OCI-LY7 (cell line): Measurements from ENCODE around the gene MANBA. TPM values are rescaled to one million over a fixed set of nuclear protein-coding genes. Genes with fewer than 3 reads are reported as not detected.

Experiments used
- BruUV-seq: library from RNA; stranded (reverse); fragments of 400-500 nt; replicated peaks from 2 replicates; lab custom pipeline; 2021; lab: Mats Ljungman, UMichigan
- CTCF ChIA-PET: fragments of 300-600 bp; sonication (Branson Sonifier 250); formaldehyde crosslinking; loops from one replicate; lab custom pipeline; 2022; ENCODE audit warnings: antibody characterized with exemption; ENCODE audit not compliant: unreplicated experiment; lab: Charles Lee
- POLR2A ChIA-PET: fragments of 300-600 bp; sonication (Branson Sonifier 250); formaldehyde crosslinking; loops from one replicate; lab custom pipeline; 2022; ENCODE audit warnings: antibody characterized with exemption; lab: Charles Lee
- DNase-seq: peaks from one replicate; pipeline ENCODE4 v3.0.0-alpha.2; 2015; ENCODE audit warnings: low spot score
- H2AFZ ChIP-seq: fragments of 200-600 bp; sonication (generic), shearing (Covaris generic); 2 replicates; pipeline ENCODE4 v1.6.1; 2014; ENCODE audit warnings: mild to moderate bottlenecking, antibody characterized with exemption, low read length, moderate library complexity
- H3K27ac ChIP-seq: fragments of 200-600 bp; sonication (generic); 2 replicates; pipeline ENCODE4 v1.5.1; 2014; ENCODE audit warnings: mixed run types, low read depth, mild to moderate bottlenecking, moderate library complexity, low read length, inconsistent platforms; ENCODE audit not compliant: poor library complexity, severe bottlenecking
- H3K36me3 ChIP-seq: fragments of 200-600 bp; sonication (generic); 2 replicates; pipeline ENCODE4 v1.6.1; 2014; ENCODE audit warnings: mild to moderate bottlenecking, antibody characterized with exemption, low read length, moderate library complexity, mixed read lengths; ENCODE audit not compliant: insufficient read depth
- H3K4me1 ChIP-seq: fragments of 200-600 bp; sonication (generic); 2 replicates; pipeline ENCODE4 v1.5.1; 2014; ENCODE audit warnings: mild to moderate bottlenecking, low read length; ENCODE audit not compliant: insufficient read depth, poor library complexity, severe bottlenecking
- H3K4me2 ChIP-seq: fragments of 200-600 bp; sonication (generic); 2 replicates; pipeline ENCODE4 v1.6.1; 2014; ENCODE audit warnings: mild to moderate bottlenecking, low read length
- H3K4me3 ChIP-seq: fragments of 200-600 bp; sonication (generic); 2 replicates; pipeline ENCODE4 v1.5.1; 2014; ENCODE audit warnings: mild to moderate bottlenecking, low read depth, low read length; ENCODE audit not compliant: poor library complexity, severe bottlenecking
- H3K79me2 ChIP-seq: fragments of 200-600 bp; sonication (generic); 2 replicates; pipeline ENCODE4 v1.6.1; 2016; ENCODE audit warnings: low read depth, mild to moderate bottlenecking, low read length, moderate library complexity, mixed read lengths; ENCODE audit not compliant: insufficient read depth
- H3K9me2 ChIP-seq: fragments of 200-600 bp; sonication (generic); 2 replicates; pipeline ENCODE4 v1.6.1; 2016; ENCODE audit warnings: mild to moderate bottlenecking, low read length, mixed read lengths; ENCODE audit not compliant: insufficient read depth
- H3K9me3 ChIP-seq: fragments of 200-600 bp; sonication (generic); 2 replicates; pipeline ENCODE4 v1.6.1; 2014; ENCODE audit warnings: mild to moderate bottlenecking, mixed run types, low read length, mixed read lengths
- H4K20me1 ChIP-seq: fragments of 200-600 bp; sonication (generic); 2 replicates; pipeline ENCODE4 v1.6.1; 2014; ENCODE audit warnings: mild to moderate bottlenecking, antibody characterized with exemption, low read length, moderate library complexity, mixed read lengths; ENCODE audit not compliant: insufficient read depth
- EZH2phosphoT487 ChIP-seq: fragments of 200-600 bp; sonication (generic); IDR thresholded peaks from 2 replicates; pipeline ENCODE4 v1.6.1; 2018; ENCODE audit warnings: low read depth, borderline replicate concordance, mild to moderate bottlenecking, mixed run types, antibody characterized with exemption, low read length, moderate library complexity, mixed read lengths
- intact Hi-C: fragments of 100-400 bp; cut with micrococcal nuclease; formaldehyde crosslinking; loops from one replicate; pipeline ENCODE4 v1.10.0; 2022; ENCODE audit not compliant: unreplicated experiment
- total RNA-seq, 2 experiments: library from RNA; depleted of rRNA in 1 of 2; stranded (reverse); fragments of >200 nt in 1 of 2; shearing (Covaris generic) in 1 of 2; gene quantifications; 2 replicates each; pipeline ENCODE4 v1.2.3, GENCODE V29; 2014 to 2022
- TF ChIP-seq, protein P1 (sequence below): fragments of 200-600 bp; sonication (generic); conservative IDR thresholded peaks from 2 replicates; pipeline ENCODE4 v1.5.1; 2014; ENCODE audit warnings: mild to moderate bottlenecking, antibody characterized with exemption, low read length, moderate library complexity, mixed read lengths

The MANBA gene
- total RNA-seq, 2 experiments from 2014 or later, result 22.8 to 30.0 TPM

DNA sequence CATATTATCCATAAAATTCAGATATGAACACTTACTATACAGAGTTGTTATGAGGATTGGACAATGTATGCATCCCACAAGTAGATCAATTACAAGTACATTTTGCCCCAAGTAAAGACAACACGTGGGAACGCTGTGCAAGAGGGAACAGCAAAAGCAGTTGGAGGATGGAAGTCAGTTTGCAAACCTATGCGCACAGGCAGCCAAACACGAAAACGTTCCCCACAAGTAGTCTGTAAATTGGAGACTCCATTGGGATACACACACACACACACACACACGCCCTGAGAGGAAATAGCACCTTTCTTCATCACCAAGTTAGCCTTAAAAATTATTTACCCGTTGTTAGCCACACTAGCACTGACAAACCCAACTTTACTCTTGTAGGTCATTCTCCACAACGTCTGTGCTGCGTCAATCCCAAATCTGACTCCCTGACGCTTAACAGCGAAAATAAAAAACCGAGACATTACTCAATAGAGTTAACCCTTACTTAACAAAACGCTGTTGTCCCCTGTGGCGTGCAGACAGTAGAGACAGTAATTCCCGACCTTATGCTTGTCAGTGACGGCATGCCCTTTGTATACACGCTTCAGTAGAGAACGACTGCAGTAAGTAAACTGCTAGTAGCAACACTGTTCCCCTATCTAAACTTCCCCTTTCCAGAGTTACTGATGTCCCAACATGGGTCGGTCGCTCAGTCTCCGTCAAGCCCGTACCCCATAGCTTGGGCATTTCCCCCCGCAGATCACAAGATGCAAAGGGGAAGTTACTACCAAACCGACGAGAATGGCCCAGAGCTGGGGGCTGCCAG, 730 bp downstream of the MANBA start:
- CTCF ChIA-PET, result no interaction called here
- H3K9me3 ChIP-seq, result no peaks in the 10 kb centered on the region

DNA sequence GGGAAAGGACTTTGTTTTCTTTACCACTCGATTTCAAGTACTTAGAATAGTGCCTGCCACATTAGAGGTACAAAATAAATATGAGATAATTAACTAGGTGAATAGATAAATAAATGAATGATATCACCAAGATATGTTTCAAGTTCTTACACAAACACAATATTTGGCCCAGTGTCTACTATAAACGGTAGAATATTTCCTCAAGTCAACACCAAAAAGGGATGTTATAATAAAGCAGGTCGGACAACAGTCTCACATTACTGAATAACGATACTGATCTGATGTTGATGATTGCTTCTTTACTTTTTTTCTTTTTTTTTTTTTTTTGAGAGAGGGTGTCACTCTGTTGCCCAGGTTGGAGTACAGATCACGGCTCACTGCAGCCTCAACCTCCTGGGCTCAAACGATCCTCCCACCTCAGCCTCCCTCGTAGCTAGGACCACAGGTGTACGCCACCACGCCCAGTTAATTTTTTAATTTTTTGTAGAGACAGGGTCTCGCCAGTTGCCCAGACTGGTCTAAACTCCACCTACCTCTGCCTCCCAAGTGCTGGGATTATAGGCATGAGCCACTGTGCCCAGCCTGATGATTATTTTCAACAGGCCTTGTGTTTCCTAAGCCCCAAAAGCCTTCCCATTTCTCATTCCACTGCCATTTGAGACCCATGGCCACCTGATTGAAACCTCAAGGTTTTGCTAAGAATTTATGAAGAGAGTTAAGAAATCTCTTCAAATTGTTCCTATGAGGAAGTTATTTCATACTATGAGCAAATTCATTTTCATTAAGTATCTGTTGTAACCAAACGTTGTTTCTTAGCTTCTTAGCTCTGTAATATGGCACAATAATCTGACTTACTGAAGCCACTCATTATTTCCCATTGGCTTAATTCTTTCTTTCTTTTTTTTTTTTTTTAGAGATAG, 2.3 kb downstream of the MANBA start:
- no peak for DNase-seq
- Histone ChIP-seq H3K4me2 (peak overlapping the region; percentile 81; the same call in 1 of the 2 replicates), H4K20me1 (peaks cover 12% of the 10 kb centered on the region; the same call in 1 of the 2 replicates), H3K36me3 (peaks cover 7% of the 10 kb centered on the region), H3K9me3 (no peaks in the 10 kb centered on the region), H3K4me1 (peaks cover 17% of the 10 kb centered on the region), H3K9me2 (no peaks in the 10 kb centered on the region), H3K79me2 (peaks cover 37% of the 10 kb centered on the region; the same call in 1 of the 2 replicates), H3K27ac (no peak overlapping the region), H3K4me3 (no peak overlapping the region), H2AFZ (no peak overlapping the region)
- intact Hi-C loops, result no loop called here
- ChIA-PET POLR2A (interaction anchor here (0.7 to 1.0 kb wide), 4 partner anchors 9 to 45 kb away, joined by 3 to 4 read pairs (median 3); no protein-coding TSS in a partner anchor), CTCF (no interaction called here)
- TF ChIP-seq, protein P1, sequence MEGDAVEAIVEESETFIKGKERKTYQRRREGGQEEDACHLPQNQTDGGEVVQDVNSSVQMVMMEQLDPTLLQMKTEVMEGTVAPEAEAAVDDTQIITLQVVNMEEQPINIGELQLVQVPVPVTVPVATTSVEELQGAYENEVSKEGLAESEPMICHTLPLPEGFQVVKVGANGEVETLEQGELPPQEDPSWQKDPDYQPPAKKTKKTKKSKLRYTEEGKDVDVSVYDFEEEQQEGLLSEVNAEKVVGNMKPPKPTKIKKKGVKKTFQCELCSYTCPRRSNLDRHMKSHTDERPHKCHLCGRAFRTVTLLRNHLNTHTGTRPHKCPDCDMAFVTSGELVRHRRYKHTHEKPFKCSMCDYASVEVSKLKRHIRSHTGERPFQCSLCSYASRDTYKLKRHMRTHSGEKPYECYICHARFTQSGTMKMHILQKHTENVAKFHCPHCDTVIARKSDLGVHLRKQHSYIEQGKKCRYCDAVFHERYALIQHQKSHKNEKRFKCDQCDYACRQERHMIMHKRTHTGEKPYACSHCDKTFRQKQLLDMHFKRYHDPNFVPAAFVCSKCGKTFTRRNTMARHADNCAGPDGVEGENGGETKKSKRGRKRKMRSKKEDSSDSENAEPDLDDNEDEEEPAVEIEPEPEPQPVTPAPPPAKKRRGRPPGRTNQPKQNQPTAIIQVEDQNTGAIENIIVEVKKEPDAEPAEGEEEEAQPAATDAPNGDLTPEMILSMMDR, result no peak
- TF ChIP-seq EZH2phosphoT487, result no peak
- BruUV-seq, result no TSS peak

More for the DNA sequence above, 730 bp downstream of the MANBA start:
- peak overlapping the region; percentile 81 for H3K4me2 ChIP-seq
- H3K36me3 ChIP-seq, result peaks cover 5% of the 10 kb centered on the region
- TF ChIP-seq, protein P1, result no peak
- TF ChIP-seq EZH2phosphoT487, result no peak
- peaks cover 28% of the 10 kb centered on the region; the same call in 1 of the 2 replicates for H3K79me2 ChIP-seq
- peak; percentile 73 for DNase-seq
- H3K9me2 ChIP-seq, result no peaks in the 10 kb centered on the region
- H3K4me3 ChIP-seq, result peak overlapping the region; percentile 74
- POLR2A ChIA-PET, result interaction anchor here (0.9 to 2.2 kb wide), 14 partner anchors 7 to 332 kb away, joined by 3 to 11 read pairs (median 4); partner anchors contain the start of gene UBE2D3
- peaks cover 12% of the 10 kb centered on the region; the same call in 1 of the 2 replicates for H4K20me1 ChIP-seq
- H3K27ac ChIP-seq, result peak overlapping the region; percentile 40
- H2AFZ ChIP-seq, result peak overlapping the region; percentile 93
- peaks cover 17% of the 10 kb centered on the region for H3K4me1 ChIP-seq
- intact Hi-C loops, result loop anchor here (2.0 to 5.0 kb wide), 3 partner anchors 109 to 332 kb away; partner anchors contain the start of genes CISD2 and NFKB1
- no TSS peak for BruUV-seq
